WTC11 (cell line): ENCODE data around the gene IFITM10. TPM values are rescaled to one million over a fixed set of nuclear protein-coding genes. Genes with fewer than 3 reads are reported as not detected.

Experiments
- AFF4 ChIP-seq: sonication (generic); formaldehyde crosslinking; IDR thresholded peaks from 2 replicates; pipeline ENCODE4 v1.8.1; 2023; ENCODE audit warnings: mild to moderate bottlenecking, missing genetic modification reagents, borderline replicate concordance
- ATF1 ChIP-seq: sonication (generic); formaldehyde crosslinking; IDR thresholded peaks from 2 replicates; pipeline ENCODE4 v1.8.1; 2023; ENCODE audit warnings: mild to moderate bottlenecking, moderate library complexity, missing genetic modification reagents
- CBFB ChIP-seq: sonication (generic); formaldehyde crosslinking; IDR thresholded peaks from 2 replicates; pipeline ENCODE4 v1.8.1; 2022; ENCODE audit warnings: mild to moderate bottlenecking, low read depth, missing genetic modification reagents
- E2F1 ChIP-seq: sonication (generic); formaldehyde crosslinking; IDR thresholded peaks from 2 replicates; pipeline ENCODE4 v1.8.0; 2022; ENCODE audit warnings: mild to moderate bottlenecking, missing genetic modification reagents
- ELF4 ChIP-seq: sonication (generic); formaldehyde crosslinking; IDR thresholded peaks from 2 replicates; pipeline ENCODE4 v1.8.1; 2022; ENCODE audit warnings: low read depth, mild to moderate bottlenecking, moderate library complexity, missing genetic modification reagents
- NFE2L1 ChIP-seq: sonication (generic); formaldehyde crosslinking; IDR thresholded peaks from 2 replicates; pipeline ENCODE4 v1.8.1; 2023; ENCODE audit warnings: missing genetic modification reagents
- NR2C2 ChIP-seq: sonication (generic); formaldehyde crosslinking; IDR thresholded peaks from 2 replicates; pipeline ENCODE4 v1.8.0; 2022; ENCODE audit warnings: mild to moderate bottlenecking, missing genetic modification reagents
- SMAD3 ChIP-seq: sonication (generic); formaldehyde crosslinking; IDR thresholded peaks from 2 replicates; pipeline ENCODE4 v1.8.0; 2022; ENCODE audit warnings: missing genetic modification reagents, mild to moderate bottlenecking, borderline replicate concordance
- ZBTB43 ChIP-seq: sonication (generic); formaldehyde crosslinking; IDR thresholded peaks from 2 replicates; pipeline ENCODE4 v1.8.1; 2023; ENCODE audit warnings: mild to moderate bottlenecking, missing genetic modification reagents
- ZNF232 ChIP-seq: sonication (generic); formaldehyde crosslinking; IDR thresholded peaks from 2 replicates; pipeline ENCODE4 v1.8.0; 2022; ENCODE audit warnings: mild to moderate bottlenecking, missing genetic modification reagents
- ZNF425 ChIP-seq: fragments of 250-450 bp; sonication (Bioruptor Pico); conservative IDR thresholded peaks from 2 replicates; pipeline ENCODE4 v1.9.0; 2021; ENCODE audit warnings: mild to moderate bottlenecking
- ZNF532 ChIP-seq: fragments of 250-450 bp; sonication (Bioruptor Pico); IDR thresholded peaks from 2 replicates; pipeline ENCODE4 v1.9.0; 2021; ENCODE audit warnings: mild to moderate bottlenecking, borderline replicate concordance
- ZSCAN18 ChIP-seq: fragments of 250-450 bp; sonication (Bioruptor Pico); IDR thresholded peaks from 2 replicates; pipeline ENCODE4 v2.1.2; 2022; ENCODE audit warnings: mild to moderate bottlenecking, moderate library complexity
- total RNA-seq: library from RNA; stranded (reverse); gene quantifications from 3 replicates; pipeline ENCODE4 v1.2.3, GENCODE V29; 2021

The IFITM10 gene
- total RNA-seq, 1 experiment from 2014 or later: 1.7 TPM

- TF ChIP-seq NR2C2 (CRISPR knock-in tag) (no peak), ZSCAN18 (no peak), E2F1 (CRISPR knock-in tag) (no peak), AFF4 (CRISPR knock-in tag) (no peak), ELF4 (CRISPR knock-in tag) (no peak), ZNF232 (no peak), ZNF425 (CRISPR knock-in tag) (no peak), NFE2L1 (no peak), SMAD3 (CRISPR knock-in tag) (no peak), ZBTB43 (CRISPR knock-in tag) (no peak), ZNF532 (CRISPR knock-in tag) (no peak), ATF1 (CRISPR knock-in tag) (no peak), CBFB (CRISPR knock-in tag) (no peak)
These were observed 1.9 kb upstream of the IFITM10 start (continued) for GRCh38 chr11:1751999-1752906.
